Uterus (tissue), 4 donors: Measurements from ENCODE around the gene GALNT1. TPM values are rescaled to one million over a fixed set of nuclear protein-coding genes. Genes with fewer than 3 reads are reported as not detected.

Experiments
- DNase-seq, 2 donors: peaks; one replicate each; pipeline ENCODE4 v3.0.0-alpha.2; 2019 to 2020
- H3K27ac ChIP-seq, 2 donors: fragments of 200-600 bp; sonication (generic); 1 replicate in 1 of 2; 2 replicates in 1 of 2; pipeline ENCODE4 v1.5.1; 2016 to 2018
- H3K27me3 ChIP-seq, 2 donors: fragments of 200-600 bp; sonication (generic); one replicate each; pipeline ENCODE4 v1.5.1; 2018 to 2019; ENCODE audit warnings: control low read depth in 1 of 2
- H3K36me3 ChIP-seq, 2 donors: fragments of 200-600 bp; sonication (generic); one replicate each; pipeline ENCODE4 v1.5.1; 2019; ENCODE audit warnings: control low read depth in 1 of 2
- H3K4me1 ChIP-seq, 2 donors: fragments of 200-600 bp; sonication (generic); one replicate each; pipeline ENCODE4 v1.5.1; 2018 to 2019; ENCODE audit warnings: control low read depth in 1 of 2
- H3K4me3 ChIP-seq, 2 donors: fragments of 200-600 bp; sonication (generic); 1 replicate in 1 of 2; 2 replicates in 1 of 2; pipeline ENCODE4 v1.5.1; 2018 to 2019; ENCODE audit warnings: mild to moderate bottlenecking in 1 of 2
- H3K9me3 ChIP-seq, 2 donors: fragments of 200-600 bp; sonication (generic); one replicate each; pipeline ENCODE4 v1.5.1; 2019; ENCODE audit warnings: control low read depth in 1 of 2
- POLR2A ChIP-seq, 2 donors: fragments of 450-650 bp; IDR thresholded peaks; one replicate each; pipeline ENCODE4 v1.6.1; 2016; ENCODE audit warnings: antibody characterized with exemption in 2 of 2, mild to moderate bottlenecking in 1 of 2, moderate library complexity in 1 of 2
- intact Hi-C: fragments of 100-400 bp; cut with DNase I; formaldehyde crosslinking; loops from one replicate; pipeline ENCODE4 v1.15.1; 2023; ENCODE audit warnings: low total_unique reads
- total RNA-seq, 4 donors: library from RNA; depleted of rRNA in 3 of 4; stranded (reverse); fragments of >200 nt in 3 of 4; gene quantifications; one replicate each; pipeline versions ENCODE4 v1.1.0 to v1.2.4, GENCODE V29; 2014 to 2023
- TF ChIP-seq, protein P1 (sequence below), 4 experiments: fragments of 200-600 bp in 2 of 4; fragments of 450-650 bp in 2 of 4; sonication (generic) in 2 of 4; IDR thresholded peaks; one replicate each; pipeline ENCODE4 v1.5.1; 2016 to 2019; ENCODE audit warnings: antibody characterized with exemption in 4 of 4, mild to moderate bottlenecking in 2 of 4, moderate library complexity in 1 of 4
- donor health status: DM: yes; HTN: yes; CAD: no.

The GALNT1 gene
- total RNA-seq, 4 donors from 2014 or later, result 13.6 to 98.2 (median 33.3) TPM

DNA sequence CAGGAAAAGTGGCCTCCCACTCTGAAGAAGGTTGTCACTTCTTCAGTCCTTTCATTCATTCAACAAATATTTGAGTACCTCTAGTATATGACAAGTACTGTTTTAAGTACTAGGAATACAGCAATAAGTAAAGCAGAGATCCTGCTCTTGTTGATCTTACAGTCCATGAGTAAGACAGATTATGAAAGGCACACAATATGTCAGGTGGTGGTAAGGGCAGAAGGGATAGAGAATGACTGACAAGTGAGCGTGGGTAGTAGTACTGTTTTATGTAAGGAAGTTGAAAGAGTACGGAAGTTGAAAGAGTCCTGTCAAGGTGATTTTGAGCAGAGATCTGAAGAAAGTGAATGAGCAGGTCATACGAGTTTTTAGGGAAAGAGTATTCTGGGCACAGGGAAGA is 111.3 kb downstream of the GALNT1 start:
- intact Hi-C loops, result no loop called here
- H3K27ac ChIP-seq, result no peak overlapping the region

DNA sequence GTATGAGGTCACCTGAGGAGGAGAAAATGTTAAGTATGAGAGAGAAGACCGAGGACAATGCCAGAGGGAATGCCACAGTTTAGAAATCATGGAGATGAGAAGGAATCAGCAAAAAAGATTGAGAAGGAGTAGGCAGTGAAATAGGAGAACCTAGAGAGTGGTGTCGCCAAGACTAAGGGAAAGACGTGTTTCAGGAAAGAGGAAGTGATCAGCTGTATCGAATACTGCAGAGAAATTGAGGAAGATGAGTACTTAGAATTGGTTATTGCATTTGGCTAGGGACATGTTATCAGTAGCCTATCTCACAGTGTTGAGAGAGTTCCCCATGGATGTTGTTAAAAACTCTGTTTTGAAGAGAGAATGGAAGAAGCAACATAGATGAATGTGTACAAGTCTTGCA is 112.3 kb downstream of the GALNT1 start:
- Histone ChIP-seq H3K4me1 (no peaks in the 10 kb centered on the region), H3K27ac (no peak overlapping the region), H3K4me3 (no peak overlapping the region), H3K9me3 (no peaks in the 10 kb centered on the region), H3K36me3 (no peaks in the 10 kb centered on the region), H3K27me3 (no peaks in the 10 kb centered on the region)
- TF ChIP-seq, protein P1, sequence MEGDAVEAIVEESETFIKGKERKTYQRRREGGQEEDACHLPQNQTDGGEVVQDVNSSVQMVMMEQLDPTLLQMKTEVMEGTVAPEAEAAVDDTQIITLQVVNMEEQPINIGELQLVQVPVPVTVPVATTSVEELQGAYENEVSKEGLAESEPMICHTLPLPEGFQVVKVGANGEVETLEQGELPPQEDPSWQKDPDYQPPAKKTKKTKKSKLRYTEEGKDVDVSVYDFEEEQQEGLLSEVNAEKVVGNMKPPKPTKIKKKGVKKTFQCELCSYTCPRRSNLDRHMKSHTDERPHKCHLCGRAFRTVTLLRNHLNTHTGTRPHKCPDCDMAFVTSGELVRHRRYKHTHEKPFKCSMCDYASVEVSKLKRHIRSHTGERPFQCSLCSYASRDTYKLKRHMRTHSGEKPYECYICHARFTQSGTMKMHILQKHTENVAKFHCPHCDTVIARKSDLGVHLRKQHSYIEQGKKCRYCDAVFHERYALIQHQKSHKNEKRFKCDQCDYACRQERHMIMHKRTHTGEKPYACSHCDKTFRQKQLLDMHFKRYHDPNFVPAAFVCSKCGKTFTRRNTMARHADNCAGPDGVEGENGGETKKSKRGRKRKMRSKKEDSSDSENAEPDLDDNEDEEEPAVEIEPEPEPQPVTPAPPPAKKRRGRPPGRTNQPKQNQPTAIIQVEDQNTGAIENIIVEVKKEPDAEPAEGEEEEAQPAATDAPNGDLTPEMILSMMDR (IDR thresholded peaks at IDR 0.05), result no peak
- no peak for TF ChIP-seq POLR2A (IDR thresholded peaks at IDR 0.05)
- no peak for DNase-seq
- intact Hi-C loops, result no loop called here

More for the DNA sequence above, 111.3 kb downstream of the GALNT1 start:
- no peak for DNase-seq
- Histone ChIP-seq H3K36me3 (no peaks in the 10 kb centered on the region), H3K4me1 (no peaks in the 10 kb centered on the region), H3K4me3 (no peak overlapping the region), H3K27me3 (no peaks in the 10 kb centered on the region), H3K9me3 (no peaks in the 10 kb centered on the region)
- no peak for TF ChIP-seq POLR2A (IDR thresholded peaks at IDR 0.05)
- TF ChIP-seq, protein P1 (IDR thresholded peaks at IDR 0.05), result no peak

DNA sequence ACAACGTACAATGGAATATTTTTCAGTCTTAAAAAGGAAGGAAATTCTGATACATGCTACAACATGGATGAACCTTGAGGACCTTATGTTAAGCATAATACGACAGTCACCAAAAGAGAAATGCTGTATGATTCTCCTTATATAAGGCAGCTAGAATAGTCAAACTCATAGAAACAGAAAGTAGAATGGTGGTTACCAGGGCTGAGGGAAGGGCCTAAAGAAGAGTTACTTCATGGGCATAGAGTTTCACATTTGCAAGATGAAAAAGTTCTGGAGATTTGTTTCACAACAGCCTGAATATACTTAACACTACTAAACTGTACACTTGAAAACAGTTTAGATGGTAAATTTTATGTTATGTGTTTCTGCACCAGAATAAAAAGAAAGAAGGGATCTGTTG is 113.3 kb downstream of the GALNT1 start:
- TF ChIP-seq POLR2A (IDR thresholded peaks at IDR 0.05), result no peak
- TF ChIP-seq, protein P1 (IDR thresholded peaks at IDR 0.05), result no peak
- Histone ChIP-seq H3K27me3 (no peaks in the 10 kb centered on the region), H3K4me3 (no peak overlapping the region), H3K36me3 (no peaks in the 10 kb centered on the region), H3K9me3 (no peaks in the 10 kb centered on the region), H3K27ac (no peak overlapping the region), H3K4me1 (no peaks in the 10 kb centered on the region)
- DNase-seq, result no peak
- intact Hi-C loops, result no loop called here

DNA sequence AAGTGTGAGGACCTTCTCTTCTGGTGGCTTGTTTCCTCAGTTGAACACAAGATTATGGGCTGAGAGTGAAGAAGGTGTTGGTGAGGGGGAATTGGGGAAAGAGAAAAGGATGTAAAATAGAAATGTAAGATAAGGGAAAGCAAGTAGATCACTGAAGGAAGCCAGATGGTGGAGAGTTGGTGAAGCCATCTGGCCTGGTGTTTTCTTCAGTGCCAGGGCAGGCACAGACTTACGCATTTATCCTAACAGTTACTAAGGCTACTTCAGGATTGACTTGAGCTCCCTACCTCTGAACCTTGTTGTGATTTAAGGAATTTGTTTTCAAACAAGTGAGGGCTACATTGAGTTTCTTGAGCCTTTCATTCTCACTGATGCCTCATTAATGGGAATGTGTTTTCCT is 113.8 kb downstream of the GALNT1 start:
- H3K27me3 ChIP-seq, result no peaks in the 10 kb centered on the region
- H3K36me3 ChIP-seq, result no peaks in the 10 kb centered on the region
- no peak overlapping the region for H3K4me3 ChIP-seq
- no peaks in the 10 kb centered on the region for H3K4me1 ChIP-seq
- H3K9me3 ChIP-seq, result no peaks in the 10 kb centered on the region
- no peak overlapping the region for H3K27ac ChIP-seq
- DNase-seq, result no peak
- TF ChIP-seq POLR2A (IDR thresholded peaks at IDR 0.05), result no peak
- TF ChIP-seq, protein P1 (IDR thresholded peaks at IDR 0.05), result no peak
- intact Hi-C loops, result no loop called here

DNA sequence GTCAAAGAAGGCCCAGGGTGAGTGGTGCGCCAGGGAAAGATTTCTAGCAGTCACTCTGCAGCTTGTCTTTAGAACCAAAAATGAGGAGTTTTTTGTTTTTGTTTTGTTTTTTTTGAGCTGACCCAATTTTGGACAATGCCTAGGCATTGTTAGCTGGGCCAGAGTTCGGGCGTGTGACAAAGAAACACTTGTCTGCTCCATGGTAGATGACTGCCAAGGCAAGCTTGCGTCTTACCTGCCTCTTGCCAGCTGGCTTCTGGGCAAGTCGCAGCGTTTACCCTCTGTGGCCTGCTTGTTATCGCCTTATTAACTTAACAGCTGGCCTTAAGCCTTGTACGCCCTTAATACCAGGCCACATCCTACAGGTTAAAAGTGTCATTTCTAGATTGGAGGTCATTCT is 114.3 kb downstream of the GALNT1 start:
- Histone ChIP-seq H3K9me3 (no peaks in the 10 kb centered on the region), H3K4me1 (no peaks in the 10 kb centered on the region), H3K4me3 (no peak overlapping the region), H3K27ac (no peak overlapping the region), H3K27me3 (no peaks in the 10 kb centered on the region), H3K36me3 (no peaks in the 10 kb centered on the region)
- intact Hi-C loops, result no loop called here
- no peak for DNase-seq
- TF ChIP-seq POLR2A (IDR thresholded peaks at IDR 0.05), result no peak
- TF ChIP-seq, protein P1 (IDR thresholded peaks at IDR 0.05), result no peak
